ENCODE measurements around the gene SERPINE2.
A peak's percentile ranks its signal among the peaks of the same experiment; 100 is the strongest.

Gene SERPINE2

DNA sequence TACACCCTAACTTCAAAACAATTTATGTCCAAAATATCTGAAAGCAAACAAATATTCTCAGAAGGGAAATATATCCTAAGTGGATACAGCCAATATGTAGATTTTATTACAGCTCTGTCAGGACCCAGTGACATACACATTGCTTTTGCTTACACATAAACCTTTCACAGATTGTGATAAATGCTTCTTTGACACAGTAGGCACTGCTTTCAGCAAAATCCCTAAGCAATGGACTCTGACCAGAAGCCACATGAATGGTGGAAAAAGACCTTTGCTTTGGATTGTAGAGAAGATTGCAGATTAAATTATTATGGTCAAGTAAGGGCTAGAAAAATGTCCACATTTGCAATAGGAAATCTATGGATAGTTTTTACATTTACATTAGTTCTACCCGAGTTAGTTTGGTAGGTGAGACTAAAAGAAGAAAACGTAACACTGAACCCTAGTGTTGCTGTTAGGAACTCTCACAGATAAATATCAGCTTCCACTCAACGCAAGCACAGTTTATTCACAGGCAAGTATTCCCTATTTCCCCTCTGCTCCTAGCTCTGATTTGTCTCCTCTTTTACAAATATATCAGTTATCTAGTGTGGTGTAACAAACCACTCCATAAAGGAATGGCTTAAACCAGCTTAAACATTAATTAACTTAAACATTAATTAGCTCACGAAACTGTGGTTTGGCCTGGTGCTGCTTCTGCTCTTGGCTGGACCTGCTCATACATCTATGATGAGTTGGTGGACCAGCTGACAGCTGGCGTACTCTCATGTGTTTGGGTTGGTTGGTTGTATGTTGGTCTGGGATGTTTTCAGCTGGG lies 23.6 kb upstream of the SERPINE2 start:
- Mint-ChIP-seq H3K4me3 (no peak overlapping the region), H3K27me3 (no peaks in the 10 kb centered on the region), H3K9me3 (no peaks in the 10 kb centered on the region), H3K27ac (no peak overlapping the region), H3K4me1 (ENCODE audit: low read depth) (no peaks in the 10 kb centered on the region), H3K36me3 (ENCODE audit: low read depth) (no peaks in the 10 kb centered on the region)
- DNase-seq = no peak

DNA sequence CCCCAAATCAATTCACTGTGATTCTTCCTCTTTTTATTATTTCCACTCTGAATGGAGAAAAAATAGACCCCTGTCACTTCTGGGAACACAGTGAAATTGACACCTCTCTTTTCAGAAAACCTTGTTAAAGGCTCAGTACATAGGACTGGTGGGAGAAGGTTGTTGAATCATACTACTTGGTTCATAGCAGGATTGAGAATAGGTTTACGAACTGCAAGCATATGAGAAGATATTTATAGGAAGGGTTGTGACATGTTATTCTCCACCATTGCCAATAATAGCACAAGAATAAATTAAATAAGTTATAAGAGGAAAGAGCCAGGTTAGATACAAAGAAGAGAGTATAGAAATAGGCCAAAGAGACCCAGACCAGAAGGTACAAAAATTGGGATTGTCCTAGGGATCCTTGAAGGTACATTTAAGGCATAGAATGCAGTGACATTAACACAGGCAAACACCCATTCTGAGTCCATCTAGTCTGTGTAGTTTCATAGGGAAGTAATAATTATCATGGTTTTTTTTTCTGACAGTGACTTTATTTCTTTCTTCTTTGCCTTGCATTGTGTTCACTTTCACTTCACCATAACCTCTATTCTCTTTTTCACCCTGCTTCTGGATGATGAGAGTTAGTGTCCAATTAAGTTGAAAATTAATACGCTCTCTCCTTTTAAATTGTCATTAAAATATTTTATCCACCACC lies 21.8 kb upstream of the SERPINE2 start:
- H3K36me3 Mint-ChIP-seq (ENCODE audit: low read depth) = no peaks in the 10 kb centered on the region
- no peak overlapping the region for H3K27ac Mint-ChIP-seq

DNA sequence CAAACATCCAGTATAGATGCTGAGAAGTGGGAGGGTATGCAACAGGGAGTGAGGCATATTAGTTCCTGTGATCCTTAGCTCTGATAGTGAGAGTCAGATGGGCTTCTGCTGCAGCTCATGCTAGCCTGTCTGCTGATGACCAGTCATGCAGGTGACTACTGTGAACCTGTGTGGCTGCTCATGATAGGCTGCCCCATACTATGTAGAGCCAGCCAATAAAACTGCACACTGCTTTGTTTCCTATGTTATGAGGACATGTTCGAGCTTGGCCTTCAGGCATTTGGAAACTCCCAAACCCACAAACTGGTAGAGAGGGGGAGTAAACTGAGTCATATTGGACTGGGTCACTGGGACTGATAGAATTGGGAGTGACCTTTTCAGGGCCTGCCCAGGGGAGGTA lies 20.1 kb upstream of the SERPINE2 start:
- H3K27me3 Mint-ChIP-seq = no peaks in the 10 kb centered on the region
- H3K36me3 Mint-ChIP-seq (ENCODE audit: low read depth) = no peaks in the 10 kb centered on the region
- no peak overlapping the region for H3K4me3 Mint-ChIP-seq
- no peaks in the 10 kb centered on the region for H3K9me3 Mint-ChIP-seq
- H3K27ac Mint-ChIP-seq = no peak overlapping the region
- H3K4me1 Mint-ChIP-seq (ENCODE audit: low read depth) = no peaks in the 10 kb centered on the region
- DNase-seq = no peak

More for the DNA sequence above, 21.8 kb upstream of the SERPINE2 start:
- H3K9me3 Mint-ChIP-seq = no peaks in the 10 kb centered on the region
- no peaks in the 10 kb centered on the region for H3K27me3 Mint-ChIP-seq
- no peak for DNase-seq
- H3K4me1 Mint-ChIP-seq (ENCODE audit: low read depth) = no peaks in the 10 kb centered on the region
- H3K4me3 Mint-ChIP-seq = no peak overlapping the region

- H3K27me3 Mint-ChIP-seq = peaks cover 3% of the 10 kb centered on the region
- no peak overlapping the region for H3K4me3 Mint-ChIP-seq
- peaks cover 3% of the 10 kb centered on the region for H3K4me1 Mint-ChIP-seq (ENCODE audit: low read depth)
- H3K27ac Mint-ChIP-seq = no peak overlapping the region
- no peak for DNase-seq
- H3K36me3 Mint-ChIP-seq (ENCODE audit: low read depth) = no peaks in the 10 kb centered on the region
- no peaks in the 10 kb centered on the region for H3K9me3 Mint-ChIP-seq
Measured at GRCh38 chr2:224058048-224058775, 19.1 kb upstream of the SERPINE2 start.

DNA sequence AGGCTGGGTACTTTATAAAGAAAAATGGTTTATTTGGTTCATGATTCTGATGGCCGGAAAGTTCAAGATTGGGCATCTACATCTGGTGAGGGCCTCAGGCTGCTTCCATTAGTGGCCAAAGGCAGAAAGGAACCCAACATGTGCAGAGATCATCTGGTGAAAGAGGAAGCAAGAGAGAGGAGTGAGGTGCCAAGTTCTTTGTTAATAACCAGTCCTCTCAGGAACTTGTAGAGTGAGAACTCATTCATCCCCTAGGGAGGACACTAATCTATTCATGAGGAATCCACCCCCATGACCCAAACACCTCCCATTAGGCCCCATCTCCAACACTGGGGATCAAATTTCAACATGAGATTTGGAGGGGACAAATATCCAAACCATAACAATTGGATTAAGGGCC lies 17.8 kb upstream of the SERPINE2 start:
- H3K4me3 Mint-ChIP-seq = no peak overlapping the region
- H3K4me1 Mint-ChIP-seq (ENCODE audit: low read depth) = peaks cover 3% of the 10 kb centered on the region
- H3K27ac Mint-ChIP-seq = no peak overlapping the region
- no peaks in the 10 kb centered on the region for H3K9me3 Mint-ChIP-seq
- DNase-seq = no peak
- no peaks in the 10 kb centered on the region for H3K36me3 Mint-ChIP-seq (ENCODE audit: low read depth)
- H3K27me3 Mint-ChIP-seq = peaks cover 6% of the 10 kb centered on the region

DNA sequence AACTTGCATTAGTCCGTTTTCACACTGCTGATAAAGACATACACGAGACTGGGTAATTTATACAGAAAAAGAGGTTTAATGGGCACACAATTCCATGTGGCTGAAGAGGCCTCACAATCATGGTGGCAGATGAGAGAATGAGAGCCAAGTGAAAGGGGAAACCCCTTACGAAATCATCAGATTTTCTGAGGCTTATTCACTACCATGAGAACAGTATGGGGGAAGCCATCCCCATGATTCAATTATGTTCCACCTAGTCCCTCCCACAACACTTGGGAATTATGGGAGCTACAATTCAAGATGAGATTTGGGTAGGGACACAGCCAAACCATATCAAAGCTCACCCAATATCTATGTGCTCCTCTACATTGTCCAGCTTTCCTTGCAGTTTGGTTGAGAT lies 16.0 kb upstream of the SERPINE2 start:
- Mint-ChIP-seq H3K4me1 (ENCODE audit: low read depth) (peaks cover 3% of the 10 kb centered on the region), H3K4me3 (no peak overlapping the region), H3K27me3 (peaks cover 21% of the 10 kb centered on the region), H3K9me3 (no peaks in the 10 kb centered on the region), H3K27ac (no peak overlapping the region), H3K36me3 (ENCODE audit: low read depth) (no peaks in the 10 kb centered on the region)
- DNase-seq = no peak

GRCh38 chr2:224046752-224047151 lies 7.7 kb upstream of the SERPINE2 start:
- Mint-ChIP-seq H3K4me3 (no peak overlapping the region), H3K36me3 (ENCODE audit: low read depth) (no peaks in the 10 kb centered on the region), H3K9me3 (no peaks in the 10 kb centered on the region), H3K4me1 (ENCODE audit: low read depth) (no peaks in the 10 kb centered on the region), H3K27ac (no peak overlapping the region), H3K27me3 (peaks cover 44% of the 10 kb centered on the region)
- DNase-seq = no peak

- no peak overlapping the region for H3K27ac Mint-ChIP-seq
- H3K4me1 Mint-ChIP-seq (ENCODE audit: low read depth) = peaks cover 18% of the 10 kb centered on the region
- H3K27me3 Mint-ChIP-seq = peaks cover 60% of the 10 kb centered on the region
- peaks cover 2% of the 10 kb centered on the region for H3K36me3 Mint-ChIP-seq (ENCODE audit: low read depth)
- H3K9me3 Mint-ChIP-seq = no peaks in the 10 kb centered on the region
- no peak for DNase-seq
- no peak overlapping the region for H3K4me3 Mint-ChIP-seq
Measured at GRCh38 chr2:224042191-224042696, 3.2 kb upstream of the SERPINE2 start.

DNA sequence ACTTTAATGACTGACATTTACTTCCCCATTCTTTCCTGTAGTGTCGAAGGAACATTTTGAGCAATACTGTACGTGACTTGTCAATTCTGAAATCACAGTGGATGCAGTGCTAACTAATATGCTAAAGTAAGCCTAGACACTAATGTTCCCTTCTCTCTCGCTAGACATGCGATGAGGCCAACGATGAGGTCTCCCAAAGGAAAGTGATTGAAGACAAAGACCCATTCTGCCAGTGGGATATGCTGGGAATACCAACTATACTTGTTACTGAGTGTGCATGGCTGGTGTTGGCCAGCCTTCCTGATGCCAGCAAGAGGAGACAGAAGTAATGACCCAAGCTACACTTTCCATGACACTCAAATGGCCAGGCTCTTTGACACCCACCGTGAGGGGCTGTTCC lies 2.5 kb upstream of the SERPINE2 start:
- H3K4me3 Mint-ChIP-seq = no peak overlapping the region
- H3K27me3 Mint-ChIP-seq = peaks cover 63% of the 10 kb centered on the region

GRCh38 chr2:224040753-224041152 lies 1.7 kb upstream of the SERPINE2 start:
- Mint-ChIP-seq H3K27ac (no peak overlapping the region), H3K27me3 (peaks cover 67% of the 10 kb centered on the region), H3K4me3 (no peak overlapping the region), H3K36me3 (ENCODE audit: low read depth) (peaks cover 2% of the 10 kb centered on the region), H3K9me3 (no peaks in the 10 kb centered on the region), H3K4me1 (ENCODE audit: low read depth) (peaks cover 26% of the 10 kb centered on the region)
- no peak for DNase-seq

More for the DNA sequence above, 2.5 kb upstream of the SERPINE2 start:
- H3K9me3 Mint-ChIP-seq = no peaks in the 10 kb centered on the region
- peaks cover 24% of the 10 kb centered on the region for H3K4me1 Mint-ChIP-seq (ENCODE audit: low read depth)
- no peak for DNase-seq
- H3K27ac Mint-ChIP-seq = no peak overlapping the region
- H3K36me3 Mint-ChIP-seq (ENCODE audit: low read depth) = peaks cover 2% of the 10 kb centered on the region

DNA sequence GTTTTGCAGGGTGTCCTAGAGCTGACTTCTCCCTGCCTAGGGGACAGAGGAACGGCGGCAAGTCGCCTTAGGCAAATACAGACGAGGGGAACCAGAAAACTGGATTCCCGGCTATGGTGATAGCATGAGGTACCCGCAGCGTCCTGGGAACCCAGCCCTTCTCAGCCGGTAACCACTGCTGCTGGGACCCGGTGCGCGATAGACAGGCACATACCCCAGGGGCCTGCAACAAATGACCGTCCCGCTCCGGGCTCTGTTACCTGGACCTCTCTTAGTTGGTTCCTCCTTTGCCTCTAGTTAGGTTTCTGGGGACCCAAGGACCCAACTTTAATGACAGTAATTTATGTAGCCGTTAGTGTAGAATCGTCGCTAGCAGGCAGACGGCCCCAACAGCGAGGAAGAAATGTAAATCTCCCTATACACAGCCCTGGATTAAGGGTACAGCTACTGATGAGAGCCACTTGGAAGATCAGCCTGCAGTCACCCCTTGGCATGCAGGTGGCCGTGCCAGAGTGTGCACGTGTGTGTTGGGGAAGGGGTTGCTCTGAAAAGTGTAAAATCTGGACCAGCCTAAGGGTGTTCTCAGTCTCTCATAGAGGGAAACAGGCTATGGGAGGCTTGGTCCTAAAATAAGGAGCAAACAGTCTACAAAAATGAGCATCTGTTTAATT lies 819 bp upstream of the SERPINE2 start:
- Mint-ChIP-seq H3K4me1 (ENCODE audit: low read depth) (peaks cover 26% of the 10 kb centered on the region), H3K4me3 (peak overlapping the region; percentile 76), H3K36me3 (ENCODE audit: low read depth) (peaks cover 2% of the 10 kb centered on the region), H3K27me3 (peaks cover 70% of the 10 kb centered on the region), H3K27ac (no peak overlapping the region), H3K9me3 (no peaks in the 10 kb centered on the region)
- no peak for DNase-seq

DNA sequence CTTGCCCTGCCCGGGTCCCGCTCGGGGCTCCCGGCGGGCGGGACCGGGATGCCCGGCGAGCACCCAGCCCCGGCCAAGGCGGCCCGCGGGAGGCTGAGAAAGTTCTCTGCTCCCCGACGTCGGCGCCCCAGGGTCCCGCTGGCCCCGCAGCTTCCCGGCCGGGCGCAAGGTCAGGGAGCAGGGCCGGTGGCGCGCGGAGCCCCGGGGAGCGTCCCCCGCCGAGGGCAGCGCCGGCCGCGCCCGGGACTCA lies 331 bp downstream of the SERPINE2 start:
- no peaks in the 10 kb centered on the region for H3K9me3 Mint-ChIP-seq

DNA sequence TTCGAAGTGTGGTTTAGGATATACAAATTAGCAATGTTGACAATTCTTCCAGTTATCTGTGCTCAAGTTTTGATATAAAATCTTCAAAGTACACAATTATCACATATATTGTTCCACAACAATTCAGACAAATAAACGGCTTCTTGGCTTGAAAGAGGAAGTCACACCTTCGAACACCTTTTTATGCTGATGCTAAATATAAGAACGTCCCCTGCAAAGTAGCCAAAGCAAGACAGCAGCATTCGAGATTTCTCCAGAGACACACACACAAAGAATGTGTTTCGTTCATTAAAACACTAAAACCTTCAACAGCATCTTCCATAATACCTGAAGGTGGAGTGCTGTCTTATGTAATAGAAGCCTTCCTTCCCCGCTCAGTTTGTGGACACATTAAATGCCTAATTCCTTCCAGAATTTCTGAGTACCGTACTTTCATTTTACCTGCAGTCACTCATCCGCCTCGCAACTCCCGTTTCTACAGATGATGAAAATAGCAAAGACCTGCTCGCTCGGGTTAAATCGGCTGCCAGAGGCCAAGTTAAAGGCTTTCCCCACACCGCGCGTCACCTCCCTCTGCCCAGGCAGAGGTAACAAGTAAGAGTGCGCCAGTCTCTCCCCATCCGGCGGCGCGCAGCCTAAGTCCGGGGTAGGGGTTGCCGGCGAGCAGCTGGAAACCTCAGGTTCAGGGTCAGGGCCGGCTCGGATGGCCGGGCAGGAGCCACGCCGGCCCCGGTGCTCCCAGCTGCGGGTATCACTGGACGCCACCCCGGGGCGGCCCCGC lies 847 bp downstream of the SERPINE2 start:
- Mint-ChIP-seq H3K36me3 (ENCODE audit: low read depth) (peaks cover 2% of the 10 kb centered on the region), H3K9me3 (no peaks in the 10 kb centered on the region), H3K27me3 (peaks cover 59% of the 10 kb centered on the region), H3K4me1 (ENCODE audit: low read depth) (peaks cover 35% of the 10 kb centered on the region), H3K4me3 (peak overlapping the region; percentile 85), H3K27ac (peak overlapping the region; percentile 26)
- peak; percentile 75 for DNase-seq

More for the DNA sequence above, 331 bp downstream of the SERPINE2 start:
- Mint-ChIP-seq H3K4me3 (no peak overlapping the region), H3K36me3 (ENCODE audit: low read depth) (peaks cover 2% of the 10 kb centered on the region), H3K4me1 (ENCODE audit: low read depth) (peaks cover 30% of the 10 kb centered on the region), H3K27me3 (peaks cover 61% of the 10 kb centered on the region), H3K27ac (no peak overlapping the region)
- DNase-seq = no peak

Data from activated T-cell treated with anti-CD3 and anti-CD28 coated beads, Interleukin-2, amount 50 U/mL, for 24 hours (primary cell).